Endothelial cell (in vitro differentiated cells): ENCODE measurements around the gene DDX52. TPM values are rescaled to one million over a fixed set of nuclear protein-coding genes. Genes with fewer than 3 reads are reported as not detected.
A peak's percentile ranks its signal among the peaks of the same experiment; 100 is the strongest.

ENCODE experiments used
- DNase-seq: peaks from one replicate; pipeline ENCODE4 v3.0.0; 2021; ENCODE audit warnings: low spot score
- H3K27ac Mint-ChIP-seq: one replicate; pipeline ENCODE4 v1.8.0; 2021; ENCODE audit warnings: mixed read lengths, inconsistent platforms; ENCODE audit not compliant: unreplicated experiment
- H3K27me3 Mint-ChIP-seq: one replicate; pipeline ENCODE4 v1.8.0; 2021; ENCODE audit warnings: mild to moderate bottlenecking, moderate library complexity, mixed read lengths, inconsistent platforms; ENCODE audit not compliant: unreplicated experiment
- H3K36me3 Mint-ChIP-seq: one replicate; pipeline ENCODE4 v1.8.0; 2021; ENCODE audit warnings: mild to moderate bottlenecking, low read depth, mixed read lengths, inconsistent platforms; ENCODE audit not compliant: unreplicated experiment
- H3K4me1 Mint-ChIP-seq: one replicate; pipeline ENCODE4 v1.8.0; 2021; ENCODE audit warnings: mild to moderate bottlenecking, mixed read lengths, inconsistent platforms; ENCODE audit not compliant: unreplicated experiment
- H3K4me3 Mint-ChIP-seq: one replicate; pipeline ENCODE4 v1.8.0; 2021; ENCODE audit warnings: mild to moderate bottlenecking, mixed read lengths, inconsistent platforms; ENCODE audit not compliant: unreplicated experiment
- H3K9me3 Mint-ChIP-seq: one replicate; pipeline ENCODE4 v1.8.0; 2021; ENCODE audit warnings: mixed read lengths, inconsistent platforms; ENCODE audit not compliant: unreplicated experiment
- CTCF ChIP-seq: fragments of 200-600 bp; sonication (generic); IDR thresholded peaks from one replicate; pipeline ENCODE4 v1.5.0; 2021; ENCODE audit warnings: antibody characterized with exemption; ENCODE audit not compliant: unreplicated experiment
- total RNA-seq: library from RNA; stranded (reverse); fragmentation: NEBNext Ultra II Directional; extraction: Animal tissue kit (Norgen Biotek cat#: 25700); gene quantifications from one replicate; pipeline ENCODE4 v1.2.1, GENCODE V29; 2021; ENCODE audit not compliant: unreplicated experiment

The DDX52 gene
- total RNA-seq, 1 donor from 2014 or later: 35.5 TPM

- Mint-ChIP-seq H3K4me1 (peaks cover 36% of the 10 kb centered on the region), H3K27ac (peak overlapping the region; percentile 70), H3K27me3 (peaks cover 3% of the 10 kb centered on the region), H3K9me3 (no peaks in the 10 kb centered on the region), H3K4me3 (peak overlapping the region; percentile 34), H3K36me3 (peaks cover 12% of the 10 kb centered on the region)
- no peak for DNase-seq
- no peak for TF ChIP-seq CTCF
These were observed 37.3 kb downstream of the DDX52 start for GRCh38 chr17:37605813-37606505.

GRCh38 chr17:37605081-37605480 lies 38.2 kb downstream of the DDX52 start:
- Mint-ChIP-seq H3K4me1 (peaks cover 36% of the 10 kb centered on the region), H3K9me3 (no peaks in the 10 kb centered on the region), H3K36me3 (peaks cover 12% of the 10 kb centered on the region)

GRCh38 chr17:37604556-37604955 lies 38.7 kb downstream of the DDX52 start:
- H3K27me3 Mint-ChIP-seq: peaks cover 3% of the 10 kb centered on the region
- no peak for TF ChIP-seq CTCF
- H3K4me1 Mint-ChIP-seq: peaks cover 36% of the 10 kb centered on the region
- no peak overlapping the region for H3K27ac Mint-ChIP-seq
- no peak for DNase-seq
- H3K4me3 Mint-ChIP-seq: no peak overlapping the region
- H3K36me3 Mint-ChIP-seq: peaks cover 12% of the 10 kb centered on the region
- no peaks in the 10 kb centered on the region for H3K9me3 Mint-ChIP-seq

More at GRCh38 chr17:37605081-37605480, 38.2 kb downstream of the DDX52 start:
- H3K27ac Mint-ChIP-seq: no peak overlapping the region
- TF ChIP-seq CTCF: no peak
- DNase-seq: no peak
- peaks cover 3% of the 10 kb centered on the region for H3K27me3 Mint-ChIP-seq
- H3K4me3 Mint-ChIP-seq: no peak overlapping the region

- no peak for TF ChIP-seq CTCF
- no peak overlapping the region for H3K4me3 Mint-ChIP-seq
- no peak overlapping the region for H3K27ac Mint-ChIP-seq
- H3K36me3 Mint-ChIP-seq: peaks cover 24% of the 10 kb centered on the region
- peaks cover 8% of the 10 kb centered on the region for H3K4me1 Mint-ChIP-seq
- H3K9me3 Mint-ChIP-seq: no peaks in the 10 kb centered on the region
- DNase-seq: no peak
- no peaks in the 10 kb centered on the region for H3K27me3 Mint-ChIP-seq
These were observed 45.1 kb downstream of the DDX52 start for GRCh38 chr17:37598145-37598544.

- DNase-seq: no peak
- Mint-ChIP-seq H3K9me3 (no peaks in the 10 kb centered on the region), H3K4me1 (peaks cover 5% of the 10 kb centered on the region), H3K4me3 (no peak overlapping the region), H3K36me3 (peaks cover 27% of the 10 kb centered on the region), H3K27me3 (no peaks in the 10 kb centered on the region), H3K27ac (no peak overlapping the region)
- TF ChIP-seq CTCF: no peak
These were observed 51.0 kb downstream of the DDX52 start for GRCh38 chr17:37592291-37592690.
